Retinal pigment epithelial cell (primary cell): Measurements from ENCODE around the gene P2RX3.

ENCODE experiments used
- DNase-seq: peaks from one replicate; pipeline ENCODE4 v3.0.0-alpha.2; 2010; ENCODE audit warnings: low read depth
- H3K4me3 ChIP-seq: 2 replicates; pipeline ENCODE4 v1.5.1; 2011; ENCODE audit warnings: mild to moderate bottlenecking, low read length, control low read depth, moderate library complexity
- CTCF ChIP-seq: conservative IDR thresholded peaks from 2 replicates; pipeline ENCODE4 v1.5.1; 2011; ENCODE audit warnings: low read depth, low read length, control low read depth, inconsistent platforms

Gene P2RX3

DNA sequence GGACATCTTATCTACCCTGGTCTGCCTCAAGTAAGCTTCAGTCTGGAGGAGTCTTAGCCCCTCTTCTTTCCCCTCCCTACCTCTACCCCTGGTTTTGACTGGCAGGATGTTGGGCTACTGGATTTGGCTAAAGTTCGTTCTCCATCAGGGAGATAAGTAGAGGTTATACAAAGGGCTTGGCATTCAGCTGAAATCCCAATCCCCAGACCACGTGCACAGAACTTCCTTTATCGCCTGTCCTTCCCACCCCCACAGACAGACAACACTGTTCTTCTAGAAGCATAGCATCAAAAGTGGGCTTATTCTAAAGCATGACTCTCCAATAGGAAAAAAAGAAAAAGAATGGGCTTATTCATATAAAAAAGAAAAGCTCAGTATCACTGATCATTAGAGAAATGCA is 35.0 kb downstream of the P2RX3 start:
- no peak for DNase-seq
- H3K4me3 ChIP-seq, result no peak overlapping the region
- TF ChIP-seq CTCF, result no peak

- no peak overlapping the region for H3K4me3 ChIP-seq
- no peak for DNase-seq
- TF ChIP-seq CTCF, result no peak
These were observed 36.8 kb downstream of the P2RX3 start for GRCh38 chr11:57374966-57375365.

DNA sequence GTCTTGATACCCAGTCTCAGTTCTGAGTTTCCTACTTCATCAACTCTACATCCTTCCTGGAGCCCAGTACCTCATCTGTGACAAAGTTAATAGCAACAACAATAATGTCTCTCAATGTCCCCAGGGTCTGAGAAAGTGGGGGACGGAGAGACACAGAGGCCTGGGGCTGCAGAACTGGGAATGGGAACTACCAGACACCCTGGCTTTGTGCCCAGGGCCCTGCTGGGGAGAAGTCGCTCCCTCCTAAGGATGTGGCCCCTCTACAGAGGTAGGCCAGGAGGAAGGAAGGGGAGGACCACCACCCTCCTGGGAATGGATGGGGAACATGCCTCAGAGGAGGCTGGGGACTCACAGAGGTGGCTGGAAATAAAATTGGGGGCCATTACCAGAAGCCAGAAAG is 37.3 kb downstream of the P2RX3 start:
- TF ChIP-seq CTCF, result no peak
- DNase-seq, result no peak
- H3K4me3 ChIP-seq, result no peak overlapping the region

GRCh38 chr11:57376095-57377090 is 38.2 kb downstream of the P2RX3 start:
- no peak overlapping the region for H3K4me3 ChIP-seq
- DNase-seq, result no peak
- no peak for TF ChIP-seq CTCF

GRCh38 chr11:57377107-57377506 is 39.0 kb downstream of the P2RX3 start:
- no peak for TF ChIP-seq CTCF
- no peak for DNase-seq
- no peak overlapping the region for H3K4me3 ChIP-seq

DNA sequence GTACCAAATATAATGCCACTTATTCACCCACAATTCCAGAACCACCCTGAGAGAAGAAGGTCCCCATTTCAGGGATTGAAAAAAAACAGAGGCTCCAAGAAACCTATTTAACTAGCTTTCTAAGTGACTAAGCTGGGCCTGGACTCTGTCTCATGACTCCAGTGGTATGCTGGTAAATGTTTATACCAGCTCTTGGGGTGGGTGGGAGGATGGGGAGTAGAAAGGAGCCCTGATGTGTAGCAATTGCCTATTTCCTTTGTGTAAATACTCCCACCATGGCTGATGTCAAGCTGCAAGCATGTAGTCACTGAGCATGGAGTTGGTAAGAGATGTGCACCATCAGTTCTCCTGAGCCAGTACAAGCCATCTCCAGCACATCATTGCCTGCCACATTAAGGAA is 40.0 kb downstream of the P2RX3 start:
- no peak for DNase-seq
- H3K4me3 ChIP-seq, result no peak overlapping the region

More for the DNA sequence above, 40.0 kb downstream of the P2RX3 start:
- TF ChIP-seq CTCF, result no peak
